ENCODE data around the gene KANK2.

The KANK2 gene

GRCh38 chr19:11225172-11225571 lies 27.8 kb upstream of the KANK2 start:
- no peak for DNase-seq

GRCh38 chr19:11224429-11224828 lies 27.1 kb upstream of the KANK2 start:
- DNase-seq, result no peak

- no peak for DNase-seq
These were observed 25.9 kb upstream of the KANK2 start for GRCh38 chr19:11223200-11223599.

- DNase-seq, result no peak
These were observed 23.8 kb upstream of the KANK2 start for GRCh38 chr19:11221082-11221598.

GRCh38 chr19:11214387-11214786 lies 17.0 kb upstream of the KANK2 start:
- no peak for DNase-seq

- DNase-seq, result no peak
These were observed 13.2 kb upstream of the KANK2 start for GRCh38 chr19:11210656-11210928.

- DNase-seq, result no peak
These were observed 12.7 kb upstream of the KANK2 start for GRCh38 chr19:11209839-11210655.

GRCh38 chr19:11208561-11209471 lies 11.5 kb upstream of the KANK2 start:
- DNase-seq, result no peak

- DNase-seq, result no peak
These were observed 8.7 kb upstream of the KANK2 start for GRCh38 chr19:11205939-11206570.

- DNase-seq, result peak; percentile 51
These were observed 7.6 kb upstream of the KANK2 start for GRCh38 chr19:11204943-11205349.

GRCh38 chr19:11204076-11204602 lies 6.8 kb upstream of the KANK2 start:
- no peak for DNase-seq

GRCh38 chr19:11203194-11204075 lies 6.1 kb upstream of the KANK2 start:
- DNase-seq, result no peak

GRCh38 chr19:11202488-11203193 lies 5.3 kb upstream of the KANK2 start:
- no peak for DNase-seq

- DNase-seq, result no peak
These were observed 4.4 kb upstream of the KANK2 start for GRCh38 chr19:11201791-11202190.

- DNase-seq, result no peak
These were observed 3.6 kb upstream of the KANK2 start for GRCh38 chr19:11200931-11201330.

GRCh38 chr19:11200015-11200574 lies 2.8 kb upstream of the KANK2 start:
- DNase-seq, result no peak

- no peak for DNase-seq
These were observed 2.2 kb upstream of the KANK2 start for GRCh38 chr19:11199517-11199916.

GRCh38 chr19:11198769-11199424 lies 1.6 kb upstream of the KANK2 start:
- DNase-seq, result no peak

GRCh38 chr19:11198175-11198534 lies 810 bp upstream of the KANK2 start:
- DNase-seq, result no peak

GRCh38 chr19:11196406-11197287 lies 698 bp downstream of the KANK2 start:
- no peak for DNase-seq

Data from DMS 273 treated with DMSO at 0.1 percent for 48 hours (cell line).